Measurements from ENCODE around the gene DNAL4.

DNA sequence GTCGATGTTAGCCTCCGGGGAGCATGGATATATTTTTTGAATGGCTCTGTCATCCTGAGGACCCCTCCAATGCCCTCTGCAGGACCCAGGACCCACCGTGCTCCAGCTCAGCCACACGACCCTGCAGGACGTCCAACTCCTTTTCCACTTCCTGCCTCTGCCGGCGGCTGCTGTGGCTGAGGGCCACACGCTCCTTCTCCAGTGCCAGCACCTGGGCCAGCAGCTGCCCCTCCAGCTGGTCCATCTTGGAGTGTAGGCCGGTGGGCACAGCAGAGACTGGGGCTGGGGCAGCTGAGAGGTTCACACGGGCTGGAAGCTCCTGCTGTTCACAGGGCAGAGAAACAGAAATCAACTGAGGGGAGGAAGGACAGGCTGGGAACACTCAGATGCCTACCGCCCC lies 34.2 kb upstream of the DNAL4 start:
- TF ChIP-seq POLR2AphosphoS5 (IDR thresholded peaks at IDR 0.05; ENCODE audit: low read depth, low read length), result no peak
- no peak for TF ChIP-seq SIN3A (IDR thresholded peaks at IDR 0.05; ENCODE audit: borderline replicate concordance, insufficient read depth, low read length)
- TF ChIP-seq TAF1 (IDR thresholded peaks at IDR 0.05; ENCODE audit: borderline replicate concordance, insufficient read depth, low read length), result no peak

Measured in PFSK-1 (cell line).